GM19324 (cell line): ENCODE results near the gene UBC.
"Not testable (repeated sequence)": the region's sequence is repeated elsewhere in the genome, so short reads cannot be mapped to it uniquely, and the experiment has no call there.

Experiments used
- ATAC-seq: cut with Tn5 transposase; IDR thresholded peaks from one replicate; pipeline ENCODE4 v1.9.1; 2021; ENCODE audit warnings: mild to moderate bottlenecking, moderate library complexity; ENCODE audit not compliant: unreplicated experiment, low FRiP score

Gene UBC

GRCh38 chr12:124893792-124894516 is 20.5 kb downstream of the UBC start:
- ATAC-seq, result no peak

GRCh38 chr12:124888260-124888659 is 26.2 kb downstream of the UBC start:
- ATAC-seq, result no peak

GRCh38 chr12:124887766-124888165 is 26.7 kb downstream of the UBC start:
- not testable (repeated sequence) for ATAC-seq

- peak; percentile 90 for ATAC-seq
These were observed 29.6 kb downstream of the UBC start for GRCh38 chr12:124884587-124885438.

GRCh38 chr12:124883263-124884130 is 31.0 kb downstream of the UBC start:
- no peak for ATAC-seq

- no peak for ATAC-seq
These were observed 33.3 kb downstream of the UBC start for GRCh38 chr12:124881123-124881522.

GRCh38 chr12:124880335-124880734 is 34.1 kb downstream of the UBC start:
- ATAC-seq, result not testable (repeated sequence)

- no peak for ATAC-seq
These were observed 35.5 kb downstream of the UBC start for GRCh38 chr12:124878795-124879516.

- no peak for ATAC-seq
These were observed 37.0 kb downstream of the UBC start for GRCh38 chr12:124877423-124877822.

GRCh38 chr12:124876171-124876570 is 38.3 kb downstream of the UBC start:
- no peak for ATAC-seq

GRCh38 chr12:124875803-124876132 is 38.7 kb downstream of the UBC start:
- no peak for ATAC-seq

- no peak for ATAC-seq
These were observed 39.3 kb downstream of the UBC start for GRCh38 chr12:124874988-124875802.

- ATAC-seq, result no peak
These were observed 40.3 kb downstream of the UBC start for GRCh38 chr12:124874188-124874587.

- ATAC-seq, result no peak
These were observed 42.3 kb downstream of the UBC start for GRCh38 chr12:124872068-124872719.

- ATAC-seq, result no peak
These were observed 43.2 kb downstream of the UBC start for GRCh38 chr12:124871297-124871696.

- ATAC-seq, result no peak
These were observed 43.9 kb downstream of the UBC start for GRCh38 chr12:124870515-124870914.

GRCh38 chr12:124869059-124869665 is 45.3 kb downstream of the UBC start:
- ATAC-seq, result no peak

GRCh38 chr12:124868252-124869058 is 46.0 kb downstream of the UBC start:
- ATAC-seq, result no peak
